OCI-LY1 (cell line): ENCODE data around the gene DIAPH1.

Experiments used
- CTCF ChIP-seq: fragments of 200-600 bp; sonication (generic), shearing (Covaris generic); IDR thresholded peaks from 2 replicates; pipeline ENCODE4 v1.5.1; 2017; ENCODE audit warnings: mild to moderate bottlenecking, antibody characterized with exemption, low read length, moderate library complexity, mixed read lengths
- EZH2 ChIP-seq: fragments of 200-600 bp; sonication (generic), shearing (Covaris generic); IDR thresholded peaks from 2 replicates; pipeline ENCODE4 v1.8.0; 2017; ENCODE audit warnings: borderline replicate concordance, mixed run types, mild to moderate bottlenecking, antibody characterized with exemption, low read length, moderate library complexity, mixed read lengths

DNA sequence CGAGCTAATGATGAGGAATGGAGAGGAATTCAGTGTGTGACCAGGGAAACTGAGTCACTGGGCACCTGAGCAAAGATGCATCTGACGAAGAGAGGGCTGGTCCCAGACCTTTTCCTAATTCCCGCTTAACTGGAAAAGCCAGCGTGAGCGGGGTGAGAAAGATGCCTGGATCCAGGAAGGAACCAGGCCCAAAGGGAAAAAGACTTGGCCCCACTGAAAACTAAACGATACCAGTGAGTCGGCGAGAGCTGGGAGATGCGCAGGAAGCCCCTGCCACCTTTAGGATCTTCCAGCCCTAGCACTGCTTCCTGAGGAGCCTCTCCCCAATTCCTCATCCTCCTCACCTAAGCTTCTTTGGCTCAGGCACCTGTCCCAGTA, 32.9 kb upstream of the DIAPH1 start:
- TF ChIP-seq CTCF: no peak
- no peak for TF ChIP-seq EZH2
